Smooth muscle cell (in vitro differentiated cells): ENCODE measurements around the gene WDR45. TPM values are rescaled to one million over a fixed set of nuclear protein-coding genes. Genes with fewer than 3 reads are reported as not detected.
A peak's percentile ranks its signal among the peaks of the same experiment; 100 is the strongest.

Source experiments
- DNase-seq: peaks from one replicate; lab custom pipeline; 2025; ENCODE audit not compliant: unreplicated experiment; lab: John Stamatoyannopoulos, UW
- H2AFZ ChIP-seq: fragments of 200-600 bp; sonication (generic); 2 replicates; pipeline ENCODE4 v1.6.0; 2016; ENCODE audit warnings: antibody characterized with exemption, low read depth, mild to moderate bottlenecking
- H3F3A ChIP-seq: fragments of 200-600 bp; sonication (generic); 2 replicates; pipeline ENCODE4 v1.6.0; 2017; ENCODE audit warnings: antibody characterized with exemption, low read depth
- H3K27ac ChIP-seq: fragments of 200-600 bp; sonication (generic); 2 replicates; pipeline ENCODE4 v1.5.1; 2016; ENCODE audit warnings: low read depth, mild to moderate bottlenecking
- H3K27me3 ChIP-seq: fragments of 200-600 bp; sonication (generic); 2 replicates; pipeline ENCODE4 v1.6.1; 2016; ENCODE audit warnings: low read depth, mild to moderate bottlenecking
- H3K36me3 ChIP-seq: fragments of 200-600 bp; sonication (generic); 2 replicates; pipeline ENCODE4 v1.5.1; 2016; ENCODE audit warnings: low read depth
- H3K4me1 ChIP-seq: fragments of 200-600 bp; sonication (generic); 2 replicates; pipeline ENCODE4 v1.5.1; 2016; ENCODE audit warnings: low read depth
- H3K4me2 ChIP-seq: fragments of 200-600 bp; sonication (generic); 2 replicates; pipeline ENCODE4 v1.6.0; 2016; ENCODE audit warnings: mild to moderate bottlenecking
- H3K4me3 ChIP-seq: fragments of 200-600 bp; sonication (generic); 2 replicates; pipeline ENCODE4 v1.5.1; 2016; ENCODE audit warnings: mild to moderate bottlenecking
- H3K79me2 ChIP-seq: fragments of 200-600 bp; sonication (generic); 2 replicates; pipeline ENCODE4 v1.6.0; 2016; ENCODE audit warnings: low read depth, mild to moderate bottlenecking
- H3K9ac ChIP-seq: fragments of 200-600 bp; sonication (generic); 2 replicates; pipeline ENCODE4 v1.6.0; 2016; ENCODE audit warnings: low read depth
- H3K9me3 ChIP-seq: fragments of 200-600 bp; sonication (generic); replicated peaks from 2 replicates; pipeline ENCODE4 v1.5.1; 2016; ENCODE audit warnings: low read depth
- H4K20me1 ChIP-seq: fragments of 200-600 bp; sonication (generic); 2 replicates; pipeline ENCODE4 v1.6.0; 2016; ENCODE audit warnings: low read depth
- WGBS: methylation state at CpG from one replicate; pipeline ENCODE4 v1.1.7; 2016; ENCODE audit warnings: low lambda C conversion rate; 5-methylcytosine and 5-hydroxymethylcytosine counted together
- polyA plus RNA-seq: library from polyadenylated mRNA; unstranded; fragments of >200 nt; fragmentation: Nextera tagmentation; extraction: Ambion mirVana; gene quantifications from 2 replicates; pipeline ENCODE4 v1.2.1, GENCODE V29; 2016
- total RNA-seq: library from RNA; depleted of rRNA; stranded (reverse); fragments of >200 nt; gene quantifications from 2 replicates; pipeline ENCODE4 v1.2.3, GENCODE V29; 2014
- TF ChIP-seq, protein P1 (sequence below): fragments of 200-600 bp; sonication (generic); IDR thresholded peaks from 2 replicates; pipeline ENCODE4 v1.5.1; 2017; ENCODE audit warnings: borderline replicate concordance, mild to moderate bottlenecking, antibody characterized with exemption; ENCODE audit not compliant: insufficient read depth, poor library complexity, severe bottlenecking

The WDR45 gene
- total and polyA plus RNA-seq, 2 experiments from 2014 or later = 31.4 to 38.9 TPM

DNA sequence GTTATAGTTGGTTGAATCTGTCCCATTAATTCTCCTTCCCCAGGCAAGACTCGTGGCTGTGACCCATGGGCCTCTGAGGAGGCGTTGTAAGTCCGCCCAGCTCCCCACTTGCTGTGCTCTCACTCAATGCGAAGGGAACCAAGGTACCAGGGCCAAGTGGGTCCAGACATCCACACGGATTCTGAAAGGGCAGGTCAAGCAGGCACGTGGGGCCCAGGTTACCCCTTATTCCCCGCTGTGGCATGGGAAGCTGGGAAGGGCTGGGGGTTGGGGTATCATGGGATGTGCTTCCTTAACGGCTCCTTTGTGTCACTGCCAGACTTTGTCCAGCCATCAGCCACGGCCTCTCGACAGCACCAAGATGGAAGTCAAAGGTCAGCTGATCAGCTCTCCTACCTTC lies 17.8 kb downstream of the WDR45 start:
- H2AFZ ChIP-seq = no peak overlapping the region
- H3F3A ChIP-seq = no peaks in the 10 kb centered on the region
- DNase-seq = no peak
- H3K4me2 ChIP-seq = no peak overlapping the region
- H3K4me1 ChIP-seq = no peaks in the 10 kb centered on the region
- no peaks in the 10 kb centered on the region for H3K36me3 ChIP-seq
- TF ChIP-seq, protein P1, sequence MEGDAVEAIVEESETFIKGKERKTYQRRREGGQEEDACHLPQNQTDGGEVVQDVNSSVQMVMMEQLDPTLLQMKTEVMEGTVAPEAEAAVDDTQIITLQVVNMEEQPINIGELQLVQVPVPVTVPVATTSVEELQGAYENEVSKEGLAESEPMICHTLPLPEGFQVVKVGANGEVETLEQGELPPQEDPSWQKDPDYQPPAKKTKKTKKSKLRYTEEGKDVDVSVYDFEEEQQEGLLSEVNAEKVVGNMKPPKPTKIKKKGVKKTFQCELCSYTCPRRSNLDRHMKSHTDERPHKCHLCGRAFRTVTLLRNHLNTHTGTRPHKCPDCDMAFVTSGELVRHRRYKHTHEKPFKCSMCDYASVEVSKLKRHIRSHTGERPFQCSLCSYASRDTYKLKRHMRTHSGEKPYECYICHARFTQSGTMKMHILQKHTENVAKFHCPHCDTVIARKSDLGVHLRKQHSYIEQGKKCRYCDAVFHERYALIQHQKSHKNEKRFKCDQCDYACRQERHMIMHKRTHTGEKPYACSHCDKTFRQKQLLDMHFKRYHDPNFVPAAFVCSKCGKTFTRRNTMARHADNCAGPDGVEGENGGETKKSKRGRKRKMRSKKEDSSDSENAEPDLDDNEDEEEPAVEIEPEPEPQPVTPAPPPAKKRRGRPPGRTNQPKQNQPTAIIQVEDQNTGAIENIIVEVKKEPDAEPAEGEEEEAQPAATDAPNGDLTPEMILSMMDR = no peak
- H3K4me3 ChIP-seq = no peak overlapping the region
- H3K9ac ChIP-seq = no peak overlapping the region
- H3K9me3 ChIP-seq = no peaks in the 10 kb centered on the region
- H3K79me2 ChIP-seq = no peaks in the 10 kb centered on the region
- H4K20me1 ChIP-seq = no peaks in the 10 kb centered on the region
- WGBS = 82% methylated on average over 10 of the region's 10 CpGs
- H3K27ac ChIP-seq = no peak overlapping the region
- H3K27me3 ChIP-seq = no peaks in the 10 kb centered on the region

- TF ChIP-seq, protein P1 = no peak
- no peak overlapping the region for H3K4me3 ChIP-seq
- no peaks in the 10 kb centered on the region for H3F3A ChIP-seq
- H3K36me3 ChIP-seq = no peaks in the 10 kb centered on the region
- no peaks in the 10 kb centered on the region for H4K20me1 ChIP-seq
- no peaks in the 10 kb centered on the region for H3K79me2 ChIP-seq
- 91% methylated on average over 7 of the region's 7 CpGs for WGBS
- H3K9me3 ChIP-seq = no peaks in the 10 kb centered on the region
- no peaks in the 10 kb centered on the region for H3K27me3 ChIP-seq
- H2AFZ ChIP-seq = no peak overlapping the region
- no peak overlapping the region for H3K4me2 ChIP-seq
- no peak overlapping the region for H3K9ac ChIP-seq
- DNase-seq = no peak
- no peaks in the 10 kb centered on the region for H3K4me1 ChIP-seq
- H3K27ac ChIP-seq = no peak overlapping the region
Measured at GRCh38 chrX:49061490-49061889, 18.2 kb downstream of the WDR45 start.

DNA sequence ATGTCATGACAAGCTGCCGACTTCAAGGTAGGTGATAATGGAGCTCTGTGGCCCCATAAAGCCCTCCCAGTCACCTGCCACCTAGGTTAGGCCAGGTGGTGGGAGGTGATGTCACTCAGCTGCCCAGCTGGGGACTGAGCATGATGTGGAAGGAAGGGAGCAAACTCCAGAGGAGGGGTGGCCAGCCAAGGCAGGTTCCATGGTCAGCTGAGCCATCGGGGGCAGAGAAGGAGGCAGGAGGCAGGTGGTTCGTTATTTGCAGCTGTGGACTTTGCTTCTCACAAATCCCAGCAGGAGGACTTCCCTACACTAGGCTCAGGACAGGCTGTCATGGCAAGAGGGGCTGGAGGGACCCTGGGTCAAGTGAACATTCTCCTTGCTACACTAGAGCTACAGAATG lies 18.8 kb downstream of the WDR45 start:
- no peaks in the 10 kb centered on the region for H3F3A ChIP-seq
- no peaks in the 10 kb centered on the region for H3K27me3 ChIP-seq
- TF ChIP-seq, protein P1 = no peak
- H3K79me2 ChIP-seq = no peaks in the 10 kb centered on the region
- no peak overlapping the region for H3K27ac ChIP-seq
- no peak overlapping the region for H3K4me2 ChIP-seq
- H3K4me3 ChIP-seq = no peak overlapping the region
- WGBS = 66% methylated on average over 3 of the region's 3 CpGs
- H3K4me1 ChIP-seq = no peaks in the 10 kb centered on the region
- no peak for DNase-seq
- no peaks in the 10 kb centered on the region for H3K36me3 ChIP-seq
- no peak overlapping the region for H2AFZ ChIP-seq
- no peak overlapping the region for H3K9ac ChIP-seq
- no peaks in the 10 kb centered on the region for H3K9me3 ChIP-seq
- no peaks in the 10 kb centered on the region for H4K20me1 ChIP-seq

DNA sequence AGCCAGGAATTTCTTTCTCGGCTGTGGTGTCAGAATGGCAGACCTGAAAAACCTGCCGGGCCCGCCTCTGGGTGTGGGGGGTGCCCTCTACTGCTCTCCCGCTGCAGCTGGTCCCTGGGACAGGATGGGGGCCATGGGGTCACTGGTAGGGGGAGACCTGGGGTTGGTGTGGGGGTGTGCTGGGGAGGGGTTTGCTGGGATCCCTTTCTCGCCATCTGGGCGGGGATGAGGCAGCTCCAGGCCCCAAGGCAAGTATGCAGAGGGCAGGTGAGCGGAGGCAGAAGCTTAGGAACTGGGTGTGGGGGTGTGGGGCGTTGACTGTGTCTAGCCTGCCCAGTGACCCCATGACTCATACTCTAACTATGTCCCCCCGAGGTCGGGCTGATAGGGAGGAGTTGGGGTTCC lies 20.0 kb downstream of the WDR45 start:
- Histone ChIP-seq H3F3A (no peaks in the 10 kb centered on the region), H3K9ac (no peak overlapping the region), H3K9me3 (no peaks in the 10 kb centered on the region), H3K79me2 (no peaks in the 10 kb centered on the region), H3K36me3 (no peaks in the 10 kb centered on the region), H4K20me1 (no peaks in the 10 kb centered on the region), H2AFZ (no peak overlapping the region), H3K27ac (peak overlapping the region; percentile 49), H3K27me3 (no peaks in the 10 kb centered on the region), H3K4me1 (no peaks in the 10 kb centered on the region), H3K4me3 (peak overlapping the region; percentile 41), H3K4me2 (no peak overlapping the region)
- TF ChIP-seq, protein P1 = no peak
- no peak for DNase-seq
- 63% methylated on average over 10 of the region's 10 CpGs for WGBS
